Liver (tissue), 9 donors: Measurements from ENCODE around the gene TACC2. TPM values are rescaled to one million over a fixed set of nuclear protein-coding genes. Genes with fewer than 3 reads are reported as not detected.

Source experiments
- DNase-seq: peaks from one replicate; pipeline ENCODE4 v3.0.0-alpha.2; 2017; ENCODE audit warnings: low spot score
- H3K27ac ChIP-seq, 2 donors: one replicate each; pipeline ENCODE4 v1.7.0; 2013; ENCODE audit warnings: inconsistent platforms in 2 of 2, low read length in 2 of 2, control low read depth in 1 of 2, low read depth in 1 of 2, mild to moderate bottlenecking in 1 of 2
- H3K27me3 ChIP-seq, 4 donors: one replicate each; pipeline versions ENCODE4 v1.6.1 to v1.7.0; 2013; ENCODE audit warnings: low read length in 3 of 4, inconsistent platforms in 1 of 4, mild to moderate bottlenecking in 1 of 4, moderate library complexity in 1 of 4; ENCODE audit not compliant: control insufficient read depth in 4 of 4, insufficient read depth in 4 of 4
- H3K36me3 ChIP-seq, 4 donors: one replicate each; pipeline versions ENCODE4 v1.6.1 to v1.7.0; 2013; ENCODE audit warnings: low read length in 3 of 4, mild to moderate bottlenecking in 3 of 4, low read depth in 1 of 4, moderate library complexity in 1 of 4; ENCODE audit not compliant: control insufficient read depth in 4 of 4, insufficient read depth in 3 of 4
- H3K4me1 ChIP-seq, 4 donors: one replicate each; pipeline versions ENCODE4 v1.6.1 to v1.7.0; 2013; ENCODE audit warnings: low read length in 3 of 4, mild to moderate bottlenecking in 3 of 4, moderate library complexity in 1 of 4; ENCODE audit not compliant: control insufficient read depth in 4 of 4, insufficient read depth in 4 of 4
- H3K4me3 ChIP-seq, 3 donors: one replicate each; pipeline versions ENCODE4 v1.6.1 to v1.7.0; 2013; ENCODE audit warnings: low read length in 3 of 3, control low read depth in 1 of 3, low read depth in 1 of 3, mild to moderate bottlenecking in 1 of 3
- H3K9ac ChIP-seq, 2 donors: one replicate each; pipeline ENCODE4 v1.7.0; 2013; ENCODE audit warnings: low read length in 2 of 2, mild to moderate bottlenecking in 2 of 2, moderate library complexity in 2 of 2, control low read depth in 1 of 2, low read depth in 1 of 2
- H3K9me3 ChIP-seq, 4 donors: one replicate each; pipeline versions ENCODE4 v1.6.1 to v1.7.0; 2013; ENCODE audit warnings: low read length in 3 of 4; ENCODE audit not compliant: control insufficient read depth in 4 of 4
- EGR1 ChIP-seq, 2 donors: IDR thresholded peaks; 2 replicates each; pipeline ENCODE4 v1.6.1; 2016 to 2018; ENCODE audit warnings: antibody characterized with exemption in 2 of 2, low read depth in 2 of 2
- FOXA1 ChIP-seq: IDR thresholded peaks from 2 replicates; pipeline ENCODE4 v1.6.1; 2016; ENCODE audit warnings: antibody characterized with exemption
- FOXA2 ChIP-seq: IDR thresholded peaks from 2 replicates; pipeline ENCODE4 v1.6.1; 2016; ENCODE audit warnings: antibody characterized with exemption
- GABPA ChIP-seq, 2 donors: IDR thresholded peaks in 1 of 2; conservative IDR thresholded peaks in 1 of 2; 2 replicates each; pipeline ENCODE4 v1.6.1; 2016; ENCODE audit warnings: antibody characterized with exemption in 2 of 2, mild to moderate bottlenecking in 1 of 2, moderate library complexity in 1 of 2
- HNF4A ChIP-seq, 2 donors: conservative IDR thresholded peaks; 2 replicates each; pipeline ENCODE4 v1.6.1; 2016; ENCODE audit warnings: antibody characterized with exemption in 2 of 2, mild to moderate bottlenecking in 2 of 2
- HNF4G ChIP-seq: IDR thresholded peaks from 2 replicates; pipeline ENCODE4 v1.6.1; 2016; ENCODE audit warnings: antibody characterized with exemption
- JUND ChIP-seq, 2 donors: IDR thresholded peaks; 2 replicates each; pipeline ENCODE4 v1.6.1; 2016; ENCODE audit warnings: antibody characterized with exemption in 2 of 2
- NR2F2 ChIP-seq: IDR thresholded peaks from 2 replicates; pipeline ENCODE4 v1.6.1; 2016; ENCODE audit warnings: antibody characterized with exemption
- RAD21 ChIP-seq, 2 donors: IDR thresholded peaks; 2 replicates each; pipeline ENCODE4 v1.6.1; 2016; ENCODE audit warnings: antibody characterized with exemption in 2 of 2, mild to moderate bottlenecking in 2 of 2
- RXRA ChIP-seq, 2 donors: IDR thresholded peaks; 2 replicates each; pipeline ENCODE4 v1.6.1; 2017 to 2018; ENCODE audit warnings: antibody characterized with exemption in 2 of 2, mild to moderate bottlenecking in 1 of 2
- SP1 ChIP-seq: IDR thresholded peaks from 2 replicates; pipeline ENCODE4 v1.6.1; 2018; ENCODE audit warnings: antibody characterized with exemption, mild to moderate bottlenecking
- TAF1 ChIP-seq: conservative IDR thresholded peaks from 2 replicates; pipeline ENCODE4 v1.6.1; 2016; ENCODE audit warnings: antibody characterized with exemption, mild to moderate bottlenecking
- YY1 ChIP-seq: IDR thresholded peaks from 2 replicates; pipeline ENCODE4 v1.6.1; 2016; ENCODE audit warnings: antibody characterized with exemption, mild to moderate bottlenecking
- WGBS: extraction: QIAGEN DNeasy Blood & Tissue Kit; methylation state at CpG from one replicate; pipeline ENCODE4 v1.1.7; 2013; 5-methylcytosine and 5-hydroxymethylcytosine counted together
- polyA plus RNA-seq, 2 donors: library from polyadenylated mRNA; stranded (reverse) in 1 of 2; unstranded in 1 of 2; fragments of 200-250 nt in 1 of 2; fragments of >200 nt in 1 of 2; fragmentation: Nextera tagmentation in 1 of 2; extraction: Ambion mirVana in 1 of 2; gene quantifications; one replicate each; pipeline versions ENCODE4 v1.2.1 to v1.2.3, GENCODE V29; 2013 to 2015
- total RNA-seq, 2 donors: library from RNA; depleted of rRNA; stranded (reverse); fragments of >200 nt; gene quantifications; one replicate each; pipeline ENCODE4 v1.2.3, GENCODE V29; 2014
- TF ChIP-seq, protein P1 (sequence below): IDR thresholded peaks from 2 replicates; pipeline ENCODE4 v1.6.1; 2016; ENCODE audit warnings: antibody characterized with exemption
- TF ChIP-seq, protein P2 (sequence below): IDR thresholded peaks from 2 replicates; pipeline ENCODE4 v1.6.1; 2016; ENCODE audit warnings: antibody characterized with exemption
- TF ChIP-seq, protein P3 (sequence below): fragments of 150-350 bp; IDR thresholded peaks from 2 replicates; pipeline ENCODE4 v1.5.1; 2017; ENCODE audit warnings: improper control_type of control experiment, low read depth, low read length; ENCODE audit not compliant: missing input control
- TF ChIP-seq, protein P4 (sequence below): IDR thresholded peaks from 2 replicates; pipeline ENCODE4 v1.6.1; 2016; ENCODE audit warnings: antibody characterized with exemption
- TF ChIP-seq, protein P5 (sequence below): IDR thresholded peaks from 2 replicates; pipeline ENCODE4 v1.6.1; 2016; ENCODE audit warnings: antibody characterized with exemption, mild to moderate bottlenecking
- donor health status: healthy.
- donor health status: healthy.
- donor health status: healthy.
- donor health status: healthy.
- donor health status: healthy.

Gene TACC2
- total and polyA plus RNA-seq, 4 donors = 1.5 to 9.1 (median 7.8) TPM

DNA sequence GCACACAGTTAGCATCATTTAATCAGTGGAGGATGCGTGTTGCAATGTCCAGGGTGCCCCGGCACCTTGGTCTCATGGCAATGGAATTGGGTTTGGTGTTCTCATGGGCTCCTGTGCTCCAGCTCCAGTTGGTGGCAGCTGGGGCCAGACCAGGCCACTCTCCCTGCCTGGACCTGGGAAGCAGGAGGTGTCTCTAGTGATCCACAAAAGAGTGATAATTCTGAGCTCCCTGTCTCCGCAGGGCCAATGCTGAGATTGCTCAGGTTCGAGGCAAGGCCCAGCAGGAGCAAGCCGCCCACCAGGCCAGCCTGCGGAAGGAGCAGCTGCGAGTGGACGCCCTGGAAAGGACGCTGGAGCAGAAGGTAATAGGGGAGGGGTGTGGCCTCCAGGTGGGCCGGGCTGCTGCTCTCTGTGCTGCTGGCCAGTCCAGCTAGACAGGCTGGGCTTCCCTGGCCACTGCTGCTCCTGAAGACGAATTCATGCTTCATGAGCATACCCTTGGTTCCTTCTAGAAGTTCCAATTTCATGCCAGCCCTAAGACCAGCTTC is 260.4 kb downstream of the TACC2 start:
- TF ChIP-seq FOXA1 (no peak), RAD21 (IDR thresholded peaks at IDR 0.05) (no peak), TAF1 (no peak)
- TF ChIP-seq, protein P1, sequence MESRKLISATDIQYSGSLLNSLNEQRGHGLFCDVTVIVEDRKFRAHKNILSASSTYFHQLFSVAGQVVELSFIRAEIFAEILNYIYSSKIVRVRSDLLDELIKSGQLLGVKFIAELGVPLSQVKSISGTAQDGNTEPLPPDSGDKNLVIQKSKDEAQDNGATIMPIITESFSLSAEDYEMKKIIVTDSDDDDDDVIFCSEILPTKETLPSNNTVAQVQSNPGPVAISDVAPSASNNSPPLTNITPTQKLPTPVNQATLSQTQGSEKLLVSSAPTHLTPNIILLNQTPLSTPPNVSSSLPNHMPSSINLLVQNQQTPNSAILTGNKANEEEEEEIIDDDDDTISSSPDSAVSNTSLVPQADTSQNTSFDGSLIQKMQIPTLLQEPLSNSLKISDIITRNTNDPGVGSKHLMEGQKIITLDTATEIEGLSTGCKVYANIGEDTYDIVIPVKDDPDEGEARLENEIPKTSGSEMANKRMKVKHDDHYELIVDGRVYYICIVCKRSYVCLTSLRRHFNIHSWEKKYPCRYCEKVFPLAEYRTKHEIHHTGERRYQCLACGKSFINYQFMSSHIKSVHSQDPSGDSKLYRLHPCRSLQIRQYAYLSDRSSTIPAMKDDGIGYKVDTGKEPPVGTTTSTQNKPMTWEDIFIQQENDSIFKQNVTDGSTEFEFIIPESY = no peak
- TF ChIP-seq, protein P2, sequence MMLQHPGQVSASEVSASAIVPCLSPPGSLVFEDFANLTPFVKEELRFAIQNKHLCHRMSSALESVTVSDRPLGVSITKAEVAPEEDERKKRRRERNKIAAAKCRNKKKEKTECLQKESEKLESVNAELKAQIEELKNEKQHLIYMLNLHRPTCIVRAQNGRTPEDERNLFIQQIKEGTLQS = no peak
- no peak for DNase-seq
- H3K9ac ChIP-seq = no peak overlapping the region
- no peaks in the 10 kb centered on the region for H3K4me1 ChIP-seq
- 94% methylated on average over 11 of the region's 11 CpGs for WGBS
- H3K4me3 ChIP-seq = no peak overlapping the region
- H3K27ac ChIP-seq = no peak overlapping the region
- H3K9me3 ChIP-seq = no peaks in the 10 kb centered on the region
- H3K36me3 ChIP-seq = peaks cover 0 to 13% (median 1%) of the 10 kb centered on the region in 4 donors
- no peaks in the 10 kb centered on the region for H3K27me3 ChIP-seq

DNA sequence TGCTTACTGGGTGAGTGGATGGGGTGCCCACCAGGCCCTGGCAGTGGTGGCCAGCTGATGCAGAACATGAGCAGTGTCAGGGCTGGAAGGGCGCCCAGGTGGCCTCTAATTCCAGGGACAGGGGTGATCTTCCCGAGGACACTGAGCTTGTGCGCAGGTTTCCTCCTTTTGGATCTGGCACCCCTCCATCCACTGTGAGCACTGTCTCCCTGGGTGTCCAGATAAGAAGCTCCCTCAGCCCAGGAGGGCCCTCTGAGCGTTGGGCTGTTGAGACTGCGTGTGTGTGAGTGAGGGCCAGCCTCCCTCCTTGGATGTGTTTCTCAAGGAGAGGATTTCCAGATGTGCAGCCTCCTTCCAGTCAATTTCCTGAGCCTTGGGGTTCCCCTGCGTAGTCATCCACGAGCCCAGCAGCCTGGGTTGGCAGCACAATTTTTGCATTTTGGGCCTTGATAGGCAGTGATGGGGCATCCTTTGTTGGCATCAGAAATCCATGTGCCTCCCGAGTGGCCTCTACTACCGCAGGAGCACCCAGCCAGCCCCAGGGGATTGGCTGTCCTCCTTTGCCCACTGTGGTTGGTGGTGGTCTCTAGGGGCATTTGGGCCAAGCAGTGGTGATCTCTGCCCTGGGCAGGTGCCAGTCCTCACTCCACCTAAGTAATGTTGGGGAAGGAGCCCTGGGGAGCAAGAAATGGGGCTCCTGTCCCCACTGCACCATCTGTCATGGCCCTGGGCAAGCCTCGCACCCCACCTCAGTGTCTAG is 261.2 kb downstream of the TACC2 start:
- Histone ChIP-seq H3K4me1 (no peaks in the 10 kb centered on the region), H3K36me3 (peaks cover 0 to 13% (median 1%) of the 10 kb centered on the region in 4 donors), H3K27ac (no peak overlapping the region), H3K4me3 (no peak overlapping the region), H3K27me3 (no peaks in the 10 kb centered on the region), H3K9me3 (no peaks in the 10 kb centered on the region), H3K9ac (no peak overlapping the region)
- DNase-seq = no peak
- no peak for TF ChIP-seq GABPA (IDR thresholded peaks at IDR 0.05 in 1 of 2, conservative IDR thresholded peaks at IDR 0.05 in 1 of 2)
- TF ChIP-seq HNF4A (conservative IDR thresholded peaks at IDR 0.05) = no peak
- no peak for TF ChIP-seq SP1
- TF ChIP-seq, protein P3, sequence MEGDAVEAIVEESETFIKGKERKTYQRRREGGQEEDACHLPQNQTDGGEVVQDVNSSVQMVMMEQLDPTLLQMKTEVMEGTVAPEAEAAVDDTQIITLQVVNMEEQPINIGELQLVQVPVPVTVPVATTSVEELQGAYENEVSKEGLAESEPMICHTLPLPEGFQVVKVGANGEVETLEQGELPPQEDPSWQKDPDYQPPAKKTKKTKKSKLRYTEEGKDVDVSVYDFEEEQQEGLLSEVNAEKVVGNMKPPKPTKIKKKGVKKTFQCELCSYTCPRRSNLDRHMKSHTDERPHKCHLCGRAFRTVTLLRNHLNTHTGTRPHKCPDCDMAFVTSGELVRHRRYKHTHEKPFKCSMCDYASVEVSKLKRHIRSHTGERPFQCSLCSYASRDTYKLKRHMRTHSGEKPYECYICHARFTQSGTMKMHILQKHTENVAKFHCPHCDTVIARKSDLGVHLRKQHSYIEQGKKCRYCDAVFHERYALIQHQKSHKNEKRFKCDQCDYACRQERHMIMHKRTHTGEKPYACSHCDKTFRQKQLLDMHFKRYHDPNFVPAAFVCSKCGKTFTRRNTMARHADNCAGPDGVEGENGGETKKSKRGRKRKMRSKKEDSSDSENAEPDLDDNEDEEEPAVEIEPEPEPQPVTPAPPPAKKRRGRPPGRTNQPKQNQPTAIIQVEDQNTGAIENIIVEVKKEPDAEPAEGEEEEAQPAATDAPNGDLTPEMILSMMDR = no peak
- no peak for TF ChIP-seq TAF1
- TF ChIP-seq NR2F2 = no peak
- TF ChIP-seq YY1 = no peak
- TF ChIP-seq, protein P4, sequence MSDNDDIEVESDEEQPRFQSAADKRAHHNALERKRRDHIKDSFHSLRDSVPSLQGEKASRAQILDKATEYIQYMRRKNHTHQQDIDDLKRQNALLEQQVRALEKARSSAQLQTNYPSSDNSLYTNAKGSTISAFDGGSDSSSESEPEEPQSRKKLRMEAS = no peak
- no peak for TF ChIP-seq HNF4G
- no peak for TF ChIP-seq JUND (IDR thresholded peaks at IDR 0.05)
- no peak for TF ChIP-seq FOXA1
- TF ChIP-seq, protein P2 = no peak
- TF ChIP-seq, protein P5, sequence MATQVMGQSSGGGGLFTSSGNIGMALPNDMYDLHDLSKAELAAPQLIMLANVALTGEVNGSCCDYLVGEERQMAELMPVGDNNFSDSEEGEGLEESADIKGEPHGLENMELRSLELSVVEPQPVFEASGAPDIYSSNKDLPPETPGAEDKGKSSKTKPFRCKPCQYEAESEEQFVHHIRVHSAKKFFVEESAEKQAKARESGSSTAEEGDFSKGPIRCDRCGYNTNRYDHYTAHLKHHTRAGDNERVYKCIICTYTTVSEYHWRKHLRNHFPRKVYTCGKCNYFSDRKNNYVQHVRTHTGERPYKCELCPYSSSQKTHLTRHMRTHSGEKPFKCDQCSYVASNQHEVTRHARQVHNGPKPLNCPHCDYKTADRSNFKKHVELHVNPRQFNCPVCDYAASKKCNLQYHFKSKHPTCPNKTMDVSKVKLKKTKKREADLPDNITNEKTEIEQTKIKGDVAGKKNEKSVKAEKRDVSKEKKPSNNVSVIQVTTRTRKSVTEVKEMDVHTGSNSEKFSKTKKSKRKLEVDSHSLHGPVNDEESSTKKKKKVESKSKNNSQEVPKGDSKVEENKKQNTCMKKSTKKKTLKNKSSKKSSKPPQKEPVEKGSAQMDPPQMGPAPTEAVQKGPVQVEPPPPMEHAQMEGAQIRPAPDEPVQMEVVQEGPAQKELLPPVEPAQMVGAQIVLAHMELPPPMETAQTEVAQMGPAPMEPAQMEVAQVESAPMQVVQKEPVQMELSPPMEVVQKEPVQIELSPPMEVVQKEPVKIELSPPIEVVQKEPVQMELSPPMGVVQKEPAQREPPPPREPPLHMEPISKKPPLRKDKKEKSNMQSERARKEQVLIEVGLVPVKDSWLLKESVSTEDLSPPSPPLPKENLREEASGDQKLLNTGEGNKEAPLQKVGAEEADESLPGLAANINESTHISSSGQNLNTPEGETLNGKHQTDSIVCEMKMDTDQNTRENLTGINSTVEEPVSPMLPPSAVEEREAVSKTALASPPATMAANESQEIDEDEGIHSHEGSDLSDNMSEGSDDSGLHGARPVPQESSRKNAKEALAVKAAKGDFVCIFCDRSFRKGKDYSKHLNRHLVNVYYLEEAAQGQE = no peak
- TF ChIP-seq EGR1 (IDR thresholded peaks at IDR 0.05; ENCODE audit: low read depth in 2 of 2) = no peak
- TF ChIP-seq, protein P1 = no peak
- TF ChIP-seq FOXA2 = no peak
- no peak for TF ChIP-seq RAD21 (IDR thresholded peaks at IDR 0.05)
- no peak for TF ChIP-seq RXRA (IDR thresholded peaks at IDR 0.05)
- 95% methylated on average over 10 of the region's 10 CpGs for WGBS
